Limb (tissue), 2 donors: ENCODE measurements around the gene LRP11.
"Not testable (repeated sequence)": the region's sequence is repeated elsewhere in the genome, so short reads cannot be mapped to it uniquely, and the experiment has no call there.

ENCODE experiments used
- DNase-seq, 2 donors: peaks; one replicate each; pipeline ENCODE4 v3.0.0-alpha.2; 2016; ENCODE audit errors: extremely low spot score in 2 of 2

Gene LRP11, protein sequence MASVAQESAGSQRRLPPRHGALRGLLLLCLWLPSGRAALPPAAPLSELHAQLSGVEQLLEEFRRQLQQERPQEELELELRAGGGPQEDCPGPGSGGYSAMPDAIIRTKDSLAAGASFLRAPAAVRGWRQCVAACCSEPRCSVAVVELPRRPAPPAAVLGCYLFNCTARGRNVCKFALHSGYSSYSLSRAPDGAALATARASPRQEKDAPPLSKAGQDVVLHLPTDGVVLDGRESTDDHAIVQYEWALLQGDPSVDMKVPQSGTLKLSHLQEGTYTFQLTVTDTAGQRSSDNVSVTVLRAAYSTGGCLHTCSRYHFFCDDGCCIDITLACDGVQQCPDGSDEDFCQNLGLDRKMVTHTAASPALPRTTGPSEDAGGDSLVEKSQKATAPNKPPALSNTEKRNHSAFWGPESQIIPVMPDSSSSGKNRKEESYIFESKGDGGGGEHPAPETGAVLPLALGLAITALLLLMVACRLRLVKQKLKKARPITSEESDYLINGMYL

DNA sequence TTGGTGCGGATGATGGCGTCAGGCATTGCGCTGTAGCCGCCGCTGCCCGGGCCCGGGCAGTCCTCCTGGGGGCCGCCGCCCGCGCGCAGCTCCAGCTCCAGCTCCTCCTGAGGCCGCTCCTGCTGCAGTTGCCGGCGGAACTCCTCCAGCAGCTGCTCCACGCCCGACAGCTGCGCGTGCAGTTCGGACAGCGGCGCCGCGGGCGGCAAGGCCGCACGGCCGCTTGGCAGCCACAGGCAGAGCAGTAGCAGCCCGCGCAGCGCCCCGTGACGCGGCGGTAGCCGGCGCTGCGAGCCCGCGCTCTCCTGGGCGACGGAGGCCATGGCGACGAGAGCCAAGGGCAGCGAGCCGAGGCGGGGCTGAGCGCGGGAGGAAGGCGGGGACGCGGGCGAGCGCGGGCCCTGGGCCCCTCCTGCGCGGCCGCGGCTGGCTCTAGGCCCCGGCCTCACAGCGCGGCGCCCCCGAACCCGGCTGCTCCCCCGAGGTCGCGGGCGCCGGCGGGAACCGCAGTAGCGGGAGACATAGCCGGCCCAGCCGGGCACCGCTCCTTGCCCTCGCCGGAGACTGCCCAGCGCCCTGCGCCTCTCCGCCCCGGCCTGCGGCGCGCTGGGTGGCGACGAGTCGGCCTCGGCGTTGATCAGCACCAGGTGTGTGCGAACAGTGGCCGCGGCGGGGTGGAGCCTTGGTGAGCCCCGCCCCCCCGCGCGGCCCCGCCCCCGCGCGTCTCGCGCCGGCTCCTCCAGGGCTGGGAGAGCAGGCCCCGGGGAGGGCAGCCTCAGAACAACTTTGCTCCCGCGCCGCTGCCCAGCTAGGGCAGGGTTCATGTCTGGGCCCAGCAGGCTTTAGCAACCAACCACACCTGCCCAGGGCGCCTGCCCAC is at the start of gene LRP11:
LRP11 (minus strand) TSS at position 662 of the 880 bp plus-strand sequence; CDS start at position 323, 339 bp downstream.
- peak; percentile 62 to 90 for DNase-seq

DNA sequence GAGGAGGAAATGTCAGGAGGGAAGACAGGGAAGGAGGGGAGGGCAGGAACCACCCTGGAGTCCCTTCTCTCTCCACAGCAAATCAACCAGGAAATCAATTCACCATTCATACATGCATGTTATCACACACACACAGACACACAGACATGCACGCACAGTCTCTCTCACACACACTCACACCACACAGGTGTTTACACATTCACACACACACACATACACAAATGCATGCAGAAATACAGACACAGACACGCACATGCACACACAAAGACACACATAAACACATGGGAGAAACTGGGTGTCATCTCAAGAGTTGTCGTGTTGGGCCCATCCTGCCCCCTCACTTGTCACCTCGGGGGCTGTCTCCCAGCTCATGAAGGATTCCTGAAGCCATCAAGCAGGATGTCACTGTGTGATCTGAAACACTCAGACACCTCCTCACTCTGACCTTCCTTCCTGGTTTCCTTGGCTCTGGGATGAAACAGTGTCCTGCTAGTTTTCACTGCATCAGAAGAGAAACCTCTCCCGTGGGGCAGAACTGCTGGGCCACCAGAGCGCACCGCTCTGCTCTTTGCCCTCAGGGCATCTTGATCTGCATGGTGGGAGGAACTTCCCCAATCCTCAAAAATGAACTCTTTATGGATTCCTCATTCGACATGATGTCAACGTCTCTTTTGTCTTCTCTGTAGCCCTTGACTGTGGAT is 49.5 kb upstream of the LRP11 start:
- DNase-seq: peak in 1 of 2 donors; percentile 7

DNA sequence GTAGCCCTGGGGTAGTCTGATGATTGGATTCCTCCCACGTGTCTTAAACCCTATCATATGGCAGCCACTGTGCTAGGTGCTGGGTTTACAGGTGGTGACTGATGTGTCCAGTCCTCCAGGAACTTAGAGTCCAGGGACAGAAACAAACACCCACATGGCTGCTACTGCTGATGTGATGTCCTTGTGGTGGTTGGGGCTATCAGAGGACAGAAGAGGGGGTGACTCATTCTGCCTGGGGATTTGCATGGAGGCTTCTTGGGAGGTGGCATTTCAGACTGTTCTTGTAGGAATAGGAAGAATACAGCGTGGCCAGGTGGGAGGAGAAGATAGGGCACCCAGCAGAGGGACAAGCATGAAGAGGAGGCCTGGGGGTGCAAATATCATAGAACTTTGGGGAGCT is 48.9 kb upstream of the LRP11 start:
- no peak for DNase-seq

DNA sequence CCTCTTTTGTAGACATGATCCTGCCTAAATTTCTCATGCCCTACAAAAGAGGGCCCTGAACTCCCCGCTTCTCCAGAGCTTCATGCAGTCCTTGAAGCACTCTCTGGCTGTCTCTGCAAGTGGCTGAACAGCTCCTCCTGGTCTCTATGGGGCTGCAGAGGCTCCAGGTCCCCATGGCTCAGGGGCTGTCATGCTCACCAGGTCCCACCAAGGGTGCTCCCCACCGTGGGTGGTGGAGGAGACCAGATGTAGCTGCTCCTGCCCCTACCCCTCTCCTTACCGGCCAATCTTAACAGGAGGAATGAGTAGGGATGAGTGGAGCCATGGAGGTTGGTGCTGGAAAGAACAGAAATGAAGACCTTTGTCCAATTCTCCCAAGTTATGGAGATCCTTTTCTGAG is 48.5 kb upstream of the LRP11 start:
- DNase-seq: peak in 1 of 2 donors; percentile 6

DNA sequence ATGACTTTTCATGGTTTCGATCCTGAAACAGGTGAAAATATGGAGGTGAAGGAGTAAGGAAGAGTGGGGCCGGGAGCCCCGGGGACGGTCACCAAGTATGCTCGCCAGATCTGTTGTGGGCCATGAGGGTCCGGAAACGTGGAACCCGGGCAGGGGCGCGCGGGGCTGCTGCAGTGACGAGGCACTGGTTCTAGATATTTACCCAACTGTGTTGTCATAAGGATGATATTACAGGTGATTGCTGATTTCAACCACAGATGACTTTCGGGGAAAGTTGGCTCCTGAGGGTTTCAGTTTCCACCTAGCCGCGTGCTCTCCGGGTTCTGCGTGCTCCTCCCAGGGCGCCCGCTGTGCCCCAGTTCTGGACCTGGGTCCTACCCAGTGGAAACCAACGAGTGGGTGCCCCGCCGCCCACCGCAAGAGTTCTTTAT is 46.6 kb upstream of the LRP11 start:
- DNase-seq: peak in 1 of 2 donors; percentile 4

DNA sequence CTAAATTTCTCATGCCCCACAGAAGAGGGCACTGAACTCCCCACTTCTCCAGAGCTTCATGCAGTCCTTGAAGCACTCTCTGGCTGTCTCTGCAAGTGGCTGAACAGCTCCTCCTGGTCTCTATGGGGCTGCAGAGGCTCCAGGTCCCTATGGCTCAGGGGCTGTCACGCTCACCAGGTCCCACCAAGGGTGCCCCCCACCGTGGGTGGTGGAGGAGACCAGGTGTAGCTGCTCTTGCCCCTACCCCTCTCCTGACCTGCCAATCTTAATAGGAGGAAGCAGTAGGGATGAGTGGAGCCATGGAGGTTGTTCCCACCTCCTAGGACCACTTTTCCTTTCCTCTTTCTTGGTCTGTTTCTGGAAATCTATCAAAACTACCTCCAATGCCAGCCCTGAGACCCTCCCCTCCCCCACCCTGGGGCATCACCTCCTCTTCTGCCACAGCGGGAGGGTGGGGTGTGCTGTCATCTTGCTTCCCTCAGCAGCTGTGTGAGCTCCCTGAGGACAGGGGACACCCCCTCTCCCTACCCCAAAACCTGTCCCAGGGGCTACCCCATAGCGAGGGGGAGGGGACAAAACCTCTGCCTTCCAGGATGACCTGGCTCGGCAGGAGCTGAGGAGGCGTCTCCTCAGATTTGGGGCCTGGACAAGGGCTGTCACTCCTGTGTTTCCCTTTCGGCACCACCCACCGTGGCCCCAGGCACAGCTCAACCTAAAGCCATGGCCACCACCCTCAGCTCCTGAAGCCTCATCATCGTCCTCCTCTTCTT is 45.7 kb upstream of the LRP11 start:
- DNase-seq: peak in 1 of 2 donors; percentile 10

DNA sequence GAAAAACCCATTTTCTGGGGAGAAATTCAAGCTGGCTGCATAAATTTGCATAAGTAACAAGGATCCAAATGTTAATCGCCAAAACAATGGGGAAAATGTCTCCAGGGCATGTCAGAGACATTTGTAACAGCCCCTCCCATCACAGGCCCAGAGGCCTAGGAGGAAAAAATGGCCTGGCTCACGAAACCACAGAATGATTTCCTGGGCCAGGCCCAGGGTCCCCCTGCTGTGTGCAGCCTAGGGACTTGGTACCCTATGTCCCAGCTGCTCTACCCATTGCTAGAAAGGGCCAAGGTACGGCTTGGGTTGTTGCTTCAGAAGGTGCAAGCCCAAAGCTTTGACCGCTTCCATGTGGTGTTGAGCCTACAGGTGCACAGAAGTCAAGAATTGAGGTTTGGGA is 44.3 kb upstream of the LRP11 start:
- DNase-seq: not testable (repeated sequence)

DNA sequence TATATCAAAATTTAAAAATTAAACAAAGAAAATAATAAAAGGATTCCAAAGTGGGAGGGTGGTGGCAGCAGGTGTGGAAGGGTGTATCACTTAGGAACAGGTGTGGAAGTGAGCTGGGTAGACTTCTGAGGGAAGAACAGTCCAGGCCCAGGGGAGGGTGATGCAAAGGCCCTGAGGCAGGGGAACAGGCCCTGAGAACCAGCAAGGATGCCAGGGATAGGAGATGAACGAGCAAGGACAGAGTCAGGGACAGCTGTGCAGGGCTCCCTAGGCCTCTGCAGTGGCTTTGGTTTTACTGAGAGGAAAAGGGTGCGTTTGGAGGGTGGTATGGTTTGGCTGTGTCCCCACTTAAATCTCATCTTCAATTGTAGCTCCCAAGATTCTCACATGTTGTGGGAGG is 43.2 kb upstream of the LRP11 start:
- DNase-seq: no peak

DNA sequence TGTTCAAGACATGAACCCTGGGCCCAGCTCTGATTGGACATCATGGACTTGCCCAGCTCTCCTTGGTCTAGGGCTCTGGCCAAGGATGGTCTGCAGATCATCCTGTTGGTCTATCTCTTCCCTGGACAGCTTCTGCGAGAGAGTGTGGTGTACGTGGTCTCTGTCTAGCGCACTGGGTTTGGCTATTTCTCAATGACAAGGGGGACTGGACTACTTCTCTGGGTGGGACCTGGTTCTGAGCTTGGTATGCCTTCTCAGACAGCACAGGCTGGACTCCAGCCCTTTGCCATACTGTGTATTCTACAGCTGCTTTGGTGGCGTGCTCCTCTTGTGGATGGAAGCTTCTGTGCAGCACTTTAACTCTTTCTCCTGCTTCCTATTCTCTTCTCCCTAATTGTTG is 42.2 kb upstream of the LRP11 start:
- no peak for DNase-seq

DNA sequence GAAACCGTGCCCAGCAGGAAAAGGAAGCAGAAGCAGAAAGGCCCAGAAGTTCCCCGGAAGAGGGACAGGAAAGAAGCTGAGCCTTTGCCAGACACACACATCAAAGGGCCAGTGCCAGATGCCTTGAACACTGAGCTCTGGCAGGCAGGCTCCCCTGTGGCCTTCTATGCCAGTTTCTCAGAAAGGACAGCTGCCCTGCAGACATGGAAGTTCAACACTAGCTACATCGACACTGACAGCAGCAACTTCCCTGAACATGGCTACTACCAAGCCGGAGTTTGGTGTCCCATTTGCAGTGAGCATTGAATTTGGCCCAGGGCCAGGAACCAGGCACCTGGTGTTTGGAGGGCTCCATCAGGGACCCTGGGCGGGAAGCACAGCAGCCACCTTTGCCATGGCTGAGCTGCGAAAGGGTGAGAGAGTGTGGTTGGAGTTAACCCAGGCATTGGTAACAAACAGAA is 41.8 kb upstream of the LRP11 start:
- DNase-seq: no peak

DNA sequence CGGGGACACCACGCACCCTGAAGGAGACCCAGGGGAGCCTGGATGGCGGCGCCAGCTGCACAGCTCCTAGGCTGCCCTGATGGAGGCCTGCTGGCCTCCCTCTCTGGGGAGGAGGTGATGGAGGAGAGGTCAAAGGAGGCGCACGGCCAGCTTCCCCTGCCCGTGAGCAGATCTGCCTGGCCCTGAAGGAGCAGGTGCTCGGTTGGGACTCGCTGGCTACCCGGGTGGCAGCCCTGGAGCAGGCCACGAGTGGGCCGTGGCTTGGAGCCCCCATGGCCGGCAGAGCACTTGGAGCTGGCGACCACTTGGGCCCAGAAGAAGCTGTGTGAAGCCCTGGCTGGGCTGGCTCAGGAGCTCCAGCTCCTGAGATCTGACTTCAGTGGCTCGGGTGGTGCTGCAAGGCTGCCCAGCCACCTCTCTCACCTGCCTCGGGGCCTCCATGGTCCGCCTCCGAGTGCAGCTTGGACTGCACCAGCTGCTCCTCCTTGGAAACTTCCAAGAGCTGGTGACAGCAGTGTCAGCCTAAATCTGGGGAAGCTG is 41.3 kb upstream of the LRP11 start:
- no peak for DNase-seq

DNA sequence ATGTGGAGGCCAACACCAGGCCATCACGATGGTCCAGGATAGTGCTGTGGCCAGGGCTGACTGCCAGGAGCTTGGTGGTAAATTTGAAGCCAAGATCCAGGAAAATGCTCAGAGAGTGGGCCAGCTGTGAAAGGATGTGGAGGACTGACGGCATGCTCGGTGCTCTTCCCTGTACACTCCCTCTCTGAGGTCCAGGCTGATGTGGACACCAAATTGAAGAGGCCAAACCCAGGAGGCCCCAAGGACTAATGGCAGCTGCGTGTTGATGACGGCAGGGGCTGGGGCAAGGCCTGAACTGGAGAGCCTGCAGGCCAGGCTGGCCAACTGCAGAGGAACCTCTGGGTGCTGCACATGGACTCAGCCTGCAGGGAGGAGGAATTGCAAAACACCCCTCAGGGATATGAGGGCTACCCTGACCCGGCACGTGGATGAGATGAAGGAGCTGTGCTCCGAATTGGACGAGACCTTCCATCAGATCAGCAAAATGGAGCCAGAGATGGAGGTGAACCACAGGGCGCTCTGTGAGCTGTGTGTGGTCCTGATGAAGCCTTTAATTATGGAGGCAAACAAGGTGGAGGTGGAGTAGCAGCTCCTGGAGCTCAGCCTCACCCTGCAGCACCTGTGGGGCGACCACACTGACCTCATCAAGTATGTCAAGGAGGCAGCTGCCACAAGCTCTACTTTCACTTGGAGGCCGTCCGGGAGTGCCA is 40.7 kb upstream of the LRP11 start:
- peak in 1 of 2 donors; percentile 13 for DNase-seq

DNA sequence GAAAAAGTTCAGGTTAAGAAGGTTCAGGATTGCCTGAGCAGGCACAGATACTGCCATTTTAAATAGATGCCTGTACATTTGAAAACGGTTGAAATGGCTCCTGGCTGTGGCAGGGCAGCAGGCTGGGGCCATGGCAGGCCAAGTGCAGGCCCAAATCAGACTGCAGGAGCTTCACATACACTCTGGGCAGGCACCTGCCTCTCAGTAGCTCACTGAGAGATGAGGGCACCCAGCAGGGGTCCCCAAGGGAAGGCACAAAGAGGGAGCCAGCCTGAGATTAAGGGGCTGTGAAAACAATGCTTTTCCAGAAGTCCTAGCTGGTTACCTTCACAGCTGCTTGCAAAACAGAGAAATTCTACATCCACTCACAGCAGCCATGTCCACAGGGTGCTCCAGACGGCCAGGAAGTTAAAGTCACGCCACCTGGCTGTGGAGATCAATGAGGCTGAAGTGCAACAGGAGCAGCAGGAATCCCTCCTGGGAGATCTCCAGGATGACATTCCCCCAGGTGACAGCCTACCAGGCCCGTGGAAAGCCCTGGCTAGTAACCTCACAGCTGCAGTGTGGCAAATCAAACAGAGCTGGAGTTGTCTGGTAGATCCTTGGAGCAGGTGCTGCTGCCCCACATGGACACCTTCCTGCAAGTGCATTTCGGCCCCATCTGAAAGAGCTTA is 39.9 kb upstream of the LRP11 start:
- peak in 1 of 2 donors; percentile 11 for DNase-seq

DNA sequence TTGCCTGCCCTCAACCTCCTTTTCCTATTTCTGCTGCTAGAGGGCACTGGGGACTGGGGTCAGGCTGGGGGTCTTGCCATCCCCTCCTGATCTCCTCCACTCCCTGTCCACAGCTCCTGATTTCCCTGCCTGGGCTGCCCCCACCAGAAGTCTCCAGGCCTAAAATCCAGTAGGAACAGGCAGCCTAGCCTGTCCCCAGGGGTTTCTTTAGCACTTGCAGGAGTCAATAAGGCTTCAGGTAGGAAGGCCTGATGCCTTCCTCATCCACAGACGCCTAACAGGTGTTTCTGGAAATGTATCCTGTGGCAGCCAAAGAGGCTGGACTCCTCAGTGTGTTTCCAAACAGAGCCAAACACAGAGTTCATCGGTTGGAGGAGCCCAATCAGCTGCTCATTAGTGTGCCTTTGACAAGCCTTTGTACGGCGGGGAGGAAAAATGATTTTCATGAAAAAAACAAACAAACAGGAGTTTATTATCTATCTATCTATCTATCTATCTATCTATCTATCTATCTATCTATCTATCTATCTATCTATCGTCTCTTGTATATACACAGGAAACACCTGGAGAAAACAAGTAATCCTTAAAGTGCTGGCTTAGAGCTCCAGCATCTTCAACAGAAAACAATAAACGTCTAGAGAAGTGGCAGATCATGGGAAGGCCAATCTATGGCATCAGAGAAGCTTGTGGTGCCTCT is 37.4 kb upstream of the LRP11 start:
- DNase-seq: peak in 1 of 2 donors; percentile 3

DNA sequence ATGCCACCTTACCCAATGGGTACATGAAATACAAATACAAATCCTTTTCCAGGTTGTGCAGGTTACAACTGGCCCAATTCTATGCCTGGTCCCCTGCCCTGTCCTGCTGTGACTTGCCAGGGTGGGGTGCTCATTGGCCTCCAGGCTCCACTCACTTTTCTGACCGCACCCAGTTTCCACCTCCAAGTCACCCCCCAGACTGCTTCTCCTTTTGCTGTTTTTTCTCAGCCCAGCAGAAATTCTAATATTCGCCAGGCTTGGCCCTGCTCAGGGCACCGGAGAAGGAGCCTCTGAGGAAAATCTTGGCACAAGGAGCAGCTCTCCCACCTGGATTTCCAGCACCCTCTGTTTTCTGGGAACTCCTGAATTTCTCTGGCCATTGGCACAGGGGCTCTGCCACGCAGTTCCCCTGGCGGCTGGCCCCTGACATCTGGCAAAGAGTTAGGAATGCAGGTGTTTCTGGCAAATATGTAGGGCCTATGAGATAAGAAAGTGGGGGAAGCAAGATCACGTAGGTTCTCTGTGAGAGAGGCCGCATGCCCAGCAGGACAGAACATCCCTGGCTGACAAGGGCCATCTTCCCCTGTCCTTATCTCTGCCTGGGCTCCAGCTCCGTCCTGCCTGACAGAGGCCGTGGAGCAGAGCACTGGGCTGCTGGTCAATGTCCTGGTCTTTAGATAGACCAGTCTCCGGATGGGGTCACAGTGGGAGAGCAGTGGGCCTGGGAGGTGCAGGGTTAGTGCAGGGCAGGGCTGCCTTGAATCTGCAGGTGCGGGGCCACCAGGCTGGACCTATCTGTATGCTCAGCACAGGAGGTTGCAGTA is 36.7 kb upstream of the LRP11 start:
- DNase-seq: no peak

DNA sequence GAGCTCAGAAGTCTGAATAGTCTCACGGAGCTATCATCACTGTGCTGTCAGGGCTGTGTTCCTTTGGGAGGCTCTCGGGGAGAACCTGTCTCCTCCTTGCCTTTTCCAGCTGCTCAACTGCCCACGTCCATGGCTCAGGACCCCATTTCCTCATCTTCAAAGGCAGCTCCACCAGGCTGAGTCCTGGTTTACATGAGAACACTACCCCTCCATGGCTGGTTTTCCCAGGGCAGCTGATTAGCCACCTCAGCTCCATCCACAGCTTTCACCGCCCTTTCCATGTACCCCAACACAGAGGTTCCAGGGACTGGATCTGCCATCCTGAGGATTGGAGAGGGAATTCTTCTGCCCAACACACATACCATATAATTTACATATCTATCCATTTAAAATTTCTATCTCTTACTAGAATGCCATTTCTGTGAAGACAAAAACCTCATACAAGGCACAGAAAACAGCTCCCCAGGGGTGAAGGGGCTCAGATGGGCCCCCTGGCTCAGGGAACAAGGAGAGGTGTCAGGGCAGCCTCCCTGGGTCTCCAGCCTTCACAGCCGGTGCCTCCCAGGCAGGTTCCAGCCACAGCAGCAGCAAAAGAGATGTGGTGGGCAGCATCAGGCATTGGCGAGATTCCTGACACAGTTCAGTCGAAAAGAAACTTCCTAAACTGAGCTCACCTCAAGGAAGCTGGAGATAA is 35.9 kb upstream of the LRP11 start:
- DNase-seq: no peak

DNA sequence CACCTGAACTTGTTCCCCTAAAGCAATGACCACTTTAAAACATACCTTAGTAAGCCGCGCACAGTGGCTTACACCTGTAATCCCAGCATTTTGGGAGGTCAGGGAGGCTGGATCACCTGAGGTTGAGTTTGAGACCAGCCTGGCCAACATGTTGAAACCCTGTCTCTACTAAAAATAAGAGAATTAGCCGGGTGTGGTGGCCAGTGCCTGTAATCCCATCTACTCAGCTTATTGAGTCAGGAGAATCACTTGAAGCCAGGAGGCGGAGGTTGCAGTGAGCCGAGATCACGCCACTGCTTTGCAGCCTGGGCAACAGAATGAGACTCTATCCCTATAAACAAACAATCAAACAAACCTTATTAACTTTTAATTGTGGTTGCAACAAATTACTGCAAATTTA is 35.3 kb upstream of the LRP11 start:
- no peak for DNase-seq
